ACHN (cell line): ENCODE measurements around the gene MYO9A.
A peak's percentile ranks its signal among the peaks of the same experiment; 100 is the strongest.

Source experiments
- DNase-seq: peaks from one replicate; pipeline ENCODE4 v3.0.0-alpha.2; 2015
- in situ Hi-C: cut with HindIII; loops from 2 replicates; pipeline ENCODE4 v1.10.0; 2017; ENCODE audit warnings: low sequenced_read_pairs, low pct_ligation_motif_present, low pct_unique_long_range_greater_than_20kb

The MYO9A gene

GRCh38 chr15:71784719-71785118 lies 333.2 kb downstream of the MYO9A start:
- in situ Hi-C loops: no loop called here
- DNase-seq: no peak

GRCh38 chr15:71782422-71783165 lies 335.4 kb downstream of the MYO9A start:
- DNase-seq: no peak
- in situ Hi-C loops: no loop called here

- in situ Hi-C loops: no loop called here
- DNase-seq: no peak
Measured at GRCh38 chr15:71781965-71782265, 336.0 kb downstream of the MYO9A start.

- in situ Hi-C loops: no loop called here
- no peak for DNase-seq
Measured at GRCh38 chr15:71781179-71781964, 336.6 kb downstream of the MYO9A start.

- in situ Hi-C loops: no loop called here
- DNase-seq: peak; percentile 64
Measured at GRCh38 chr15:71780115-71780976, 337.6 kb downstream of the MYO9A start.

GRCh38 chr15:71779073-71779797 lies 338.7 kb downstream of the MYO9A start:
- in situ Hi-C loops: no loop called here
- no peak for DNase-seq

GRCh38 chr15:71777216-71777943 lies 340.6 kb downstream of the MYO9A start:
- in situ Hi-C loops: no loop called here
- DNase-seq: no peak

GRCh38 chr15:71776304-71776703 lies 341.6 kb downstream of the MYO9A start:
- in situ Hi-C loops: no loop called here

GRCh38 chr15:71775856-71776255 lies 342.1 kb downstream of the MYO9A start:
- in situ Hi-C loops: no loop called here
- DNase-seq: no peak

More at GRCh38 chr15:71776304-71776703, 341.6 kb downstream of the MYO9A start:
- no peak for DNase-seq

- DNase-seq: no peak
- in situ Hi-C loops: no loop called here
Measured at GRCh38 chr15:71773206-71773859, 344.6 kb downstream of the MYO9A start.
